ENCODE data around the gene EFHC1. TPM values are rescaled to one million over a fixed set of nuclear protein-coding genes. Genes with fewer than 3 reads are reported as not detected.

Gene EFHC1
- total and polyA plus RNA-seq, 4 donors, result 3.3 to 11.3 (median 6.9) TPM

- WGBS, result 87% methylated on average over 5 of the region's 5 CpGs
- DNase-seq (ENCODE audit: low spot score), result no peak
- H3K4me1 ChIP-seq (ENCODE audit: control insufficient read depth in 4 of 4, insufficient read depth in 4 of 4, low read length in 3 of 4), result peaks cover 17 to 32% (median 22%) of the 10 kb centered on the region in 4 donors
These were observed 135.5 kb downstream of the EFHC1 start for GRCh38 chr6:52555518-52556233.

DNA sequence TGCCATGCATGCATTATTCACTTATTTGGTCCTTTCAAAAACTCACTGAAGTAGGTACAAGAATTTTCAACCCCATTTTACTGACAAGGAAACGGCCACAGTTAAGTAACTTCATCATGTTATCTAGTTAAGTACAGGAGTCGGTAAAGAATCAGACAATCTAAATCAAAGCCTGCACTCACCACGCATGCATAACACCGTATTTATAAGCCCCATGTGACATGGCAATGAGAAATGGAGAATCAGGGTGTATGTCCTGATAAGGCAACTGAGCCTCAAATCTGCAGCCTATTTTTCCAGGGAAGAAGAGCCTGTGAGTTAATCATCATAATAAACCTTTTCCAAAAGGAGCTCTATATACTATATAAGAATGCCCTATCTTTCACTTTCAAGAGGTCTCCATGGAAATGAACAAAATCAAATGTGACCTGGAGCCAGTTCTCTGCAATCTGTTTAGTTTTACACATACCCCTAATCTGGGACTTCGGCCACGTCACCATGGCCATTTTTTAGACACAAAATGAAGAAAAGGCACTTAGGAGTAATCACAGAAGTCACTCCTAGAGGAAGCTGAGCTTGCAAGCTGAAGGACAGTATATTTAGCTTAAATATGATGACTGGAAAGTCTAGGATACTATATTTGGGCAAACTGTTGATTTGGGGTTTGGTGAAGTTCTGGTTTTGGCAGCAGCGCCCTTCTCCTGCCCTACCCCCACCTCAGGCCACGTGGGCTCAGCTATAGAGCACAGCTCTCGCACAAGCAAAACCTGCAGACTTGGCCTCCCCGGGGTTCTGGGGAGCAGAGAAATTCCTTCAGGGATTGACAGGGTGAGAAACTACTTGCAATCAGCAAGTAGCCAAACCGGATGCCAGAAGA, 137.5 kb downstream of the EFHC1 start:
- TF ChIP-seq RXRA (IDR thresholded peaks at IDR 0.05), result no peak
- no peak for TF ChIP-seq SP1 (IDR thresholded peaks at IDR 0.05)
- TF ChIP-seq ATF3 (IDR thresholded peaks at IDR 0.05), result no peak
- no peak for TF ChIP-seq FOXA1 (IDR thresholded peaks at IDR 0.05)
- no peak for TF ChIP-seq NR2F2 (IDR thresholded peaks at IDR 0.05)
- TF ChIP-seq RAD21 (IDR thresholded peaks at IDR 0.05), result no peak
- no peak for TF ChIP-seq CTCF (IDR thresholded peaks at IDR 0.05; ENCODE audit: low read depth, low read length, missing input control)
- TF ChIP-seq HNF4G (IDR thresholded peaks at IDR 0.05), result no peak
- TF ChIP-seq YY1 (IDR thresholded peaks at IDR 0.05), result no peak
- TF ChIP-seq EGR1 (IDR thresholded peaks at IDR 0.05; ENCODE audit: low read depth in 2 of 2), result no peak
- TF ChIP-seq, protein P1, sequence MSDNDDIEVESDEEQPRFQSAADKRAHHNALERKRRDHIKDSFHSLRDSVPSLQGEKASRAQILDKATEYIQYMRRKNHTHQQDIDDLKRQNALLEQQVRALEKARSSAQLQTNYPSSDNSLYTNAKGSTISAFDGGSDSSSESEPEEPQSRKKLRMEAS (IDR thresholded peaks at IDR 0.05), result no peak
- TF ChIP-seq REST (IDR thresholded peaks at IDR 0.05), result no peak
- Histone ChIP-seq H3K36me3 (ENCODE audit: control insufficient read depth in 4 of 4, insufficient read depth in 3 of 4, low read depth in 1 of 4, low read length in 3 of 4) (no peaks in the 10 kb centered on the region), H3K27ac (ENCODE audit: low read depth in 1 of 2, low read length in 2 of 2) (peak overlapping the region; percentile 23 to 25), H3K4me1 (ENCODE audit: control insufficient read depth in 4 of 4, insufficient read depth in 4 of 4, low read length in 3 of 4) (peaks cover 5 to 19% (median 12%) of the 10 kb centered on the region in 4 donors), H3K4me3 (ENCODE audit: low read depth in 1 of 3, low read length in 3 of 3) (no peak overlapping the region), H3K27me3 (ENCODE audit: control insufficient read depth in 4 of 4, insufficient read depth in 4 of 4, low read length in 3 of 4) (no peaks in the 10 kb centered on the region), H3K9ac (ENCODE audit: low read depth in 1 of 2, low read length in 2 of 2) (no peak overlapping the region), H3K9me3 (ENCODE audit: control insufficient read depth in 4 of 4, low read length in 3 of 4) (no peaks in the 10 kb centered on the region)
- WGBS, result 75% methylated on average over 11 of the region's 11 CpGs
- DNase-seq (ENCODE audit: low spot score), result no peak

More at GRCh38 chr6:52555518-52556233, 135.5 kb downstream of the EFHC1 start:
- TF ChIP-seq SP1 (IDR thresholded peaks at IDR 0.05), result no peak
- H3K27me3 ChIP-seq (ENCODE audit: control insufficient read depth in 4 of 4, insufficient read depth in 4 of 4, low read length in 3 of 4), result no peaks in the 10 kb centered on the region
- no peaks in the 10 kb centered on the region for H3K9me3 ChIP-seq (ENCODE audit: control insufficient read depth in 4 of 4, low read length in 3 of 4)
- H3K27ac ChIP-seq (ENCODE audit: low read depth in 1 of 2, low read length in 2 of 2), result no peak overlapping the region
- H3K36me3 ChIP-seq (ENCODE audit: control insufficient read depth in 4 of 4, insufficient read depth in 3 of 4, low read depth in 1 of 4, low read length in 3 of 4), result no peaks in the 10 kb centered on the region
- H3K4me3 ChIP-seq (ENCODE audit: low read depth in 1 of 3, low read length in 3 of 3), result no peak overlapping the region
- no peak overlapping the region for H3K9ac ChIP-seq (ENCODE audit: low read depth in 1 of 2, low read length in 2 of 2)
